Measurements from ENCODE around the gene B3GALT4. TPM values are rescaled to one million over a fixed set of nuclear protein-coding genes. Genes with fewer than 3 reads are reported as not detected.

B3GALT4 gene
- total and polyA plus RNA-seq, 2 donors (not counting 1 experiment from before 2014, with no cell fraction given) = 10.2 to 44.1 TPM

DNA sequence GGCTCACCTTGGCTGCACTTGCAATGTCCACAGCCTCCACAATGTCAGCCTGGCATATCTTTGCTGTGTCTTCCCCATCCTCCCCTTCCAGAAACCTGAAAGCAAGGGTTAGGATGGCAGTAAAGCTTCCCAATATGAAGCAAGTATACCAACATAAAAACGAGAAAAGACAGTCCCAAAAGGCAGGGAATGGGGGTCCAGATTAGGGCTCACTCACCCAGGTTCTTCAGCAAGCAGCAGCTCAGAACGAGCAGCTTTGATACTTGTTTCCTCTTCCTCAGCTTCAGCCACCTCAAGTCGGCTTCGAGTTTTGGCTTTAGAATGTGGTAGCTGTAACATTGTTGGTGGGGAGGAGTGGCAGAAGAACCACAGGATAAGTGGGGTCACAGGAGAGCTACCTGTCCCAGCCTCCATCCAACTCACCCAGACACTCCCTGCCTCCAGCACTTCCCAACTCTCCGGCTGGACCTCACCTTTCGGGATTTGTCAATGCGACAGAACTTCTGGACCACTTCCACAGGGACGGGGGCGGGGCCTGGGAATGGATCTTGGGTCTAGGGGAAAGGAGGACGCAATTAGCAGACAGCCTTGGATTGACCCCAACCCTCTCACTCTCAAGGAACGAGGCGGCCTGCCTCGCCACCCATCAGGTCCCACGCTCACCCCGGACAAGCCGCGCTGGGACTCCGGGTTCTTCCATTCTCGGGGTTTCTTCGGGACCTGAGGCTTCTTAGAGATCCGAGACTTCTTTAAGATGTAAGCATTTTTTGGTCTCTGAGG is 11.4 kb downstream of the B3GALT4 start:
- POLR2A ChIA-PET = interaction anchor here (0.8 to 3.4 kb wide), 10 partner anchors 7 to 137 kb away, joined by 3 to 39 read pairs (median 8); partner anchors contain the start of genes B3GALT4, RGL2, RPS18 and TAPBP
- peak overlapping the region; percentile 79 for H3K9ac ChIP-seq (ENCODE audit: low read length)
- no peaks in the 10 kb centered on the region for H3K9me3 Mint-ChIP-seq (ENCODE audit: insufficient read depth)
- H4K20me1 ChIP-seq (ENCODE audit: control insufficient read depth, insufficient read depth, low read length, poor library complexity, severe bottlenecking) = no peaks in the 10 kb centered on the region
- H3K4me1 ChIP-seq (ENCODE audit: control insufficient read depth in 2 of 2, insufficient read depth in 2 of 2, low read length in 2 of 2) = peaks cover 19 to 25% of the 10 kb centered on the region in 2 donors
- H3K4me2 ChIP-seq (replicated peaks; ENCODE audit: low read depth, low read length, poor library complexity, severe bottlenecking) = peak overlapping the region; percentile 77
- CTCF ChIA-PET = interaction anchor here (0.8 to 2.6 kb wide), 12 partner anchors 9 to 102 kb away, joined by 3 to 17 read pairs (median 8); partner anchors contain the start of genes B3GALT4, RGL2, RPS18 and RXRB
- no peaks in the 10 kb centered on the region for H3K9me3 ChIP-seq (ENCODE audit: control extremely low read depth in 1 of 3, control insufficient read depth in 2 of 3, insufficient read depth in 1 of 3, low read length in 2 of 3)
- H3K27ac Mint-ChIP-seq = peak overlapping the region; percentile 33
- no peak for ATAC-seq (ENCODE audit: low read depth)
- no peaks in the 10 kb centered on the region for H3K27me3 ChIP-seq (replicated peaks in 1 of 4; ENCODE audit: control extremely low read depth in 1 of 4, control insufficient read depth in 3 of 4, insufficient read depth in 4 of 4, low read length in 3 of 4)
- H3K4me1 Mint-ChIP-seq = peaks cover 38% of the 10 kb centered on the region
- peaks cover 45% of the 10 kb centered on the region for H3K79me2 ChIP-seq (ENCODE audit: control insufficient read depth, insufficient read depth, low read length)
- peak overlapping the region; percentile 96 for H2AFZ ChIP-seq (ENCODE audit: insufficient read depth, low read depth, low read length, poor library complexity, severe bottlenecking)
- intact Hi-C loops (cut with micrococcal nuclease) = loop anchor here (2.0 kb wide), 1 partner anchor 40 kb away; no protein-coding TSS in a partner anchor
- TF ChIP-seq, protein P1, sequence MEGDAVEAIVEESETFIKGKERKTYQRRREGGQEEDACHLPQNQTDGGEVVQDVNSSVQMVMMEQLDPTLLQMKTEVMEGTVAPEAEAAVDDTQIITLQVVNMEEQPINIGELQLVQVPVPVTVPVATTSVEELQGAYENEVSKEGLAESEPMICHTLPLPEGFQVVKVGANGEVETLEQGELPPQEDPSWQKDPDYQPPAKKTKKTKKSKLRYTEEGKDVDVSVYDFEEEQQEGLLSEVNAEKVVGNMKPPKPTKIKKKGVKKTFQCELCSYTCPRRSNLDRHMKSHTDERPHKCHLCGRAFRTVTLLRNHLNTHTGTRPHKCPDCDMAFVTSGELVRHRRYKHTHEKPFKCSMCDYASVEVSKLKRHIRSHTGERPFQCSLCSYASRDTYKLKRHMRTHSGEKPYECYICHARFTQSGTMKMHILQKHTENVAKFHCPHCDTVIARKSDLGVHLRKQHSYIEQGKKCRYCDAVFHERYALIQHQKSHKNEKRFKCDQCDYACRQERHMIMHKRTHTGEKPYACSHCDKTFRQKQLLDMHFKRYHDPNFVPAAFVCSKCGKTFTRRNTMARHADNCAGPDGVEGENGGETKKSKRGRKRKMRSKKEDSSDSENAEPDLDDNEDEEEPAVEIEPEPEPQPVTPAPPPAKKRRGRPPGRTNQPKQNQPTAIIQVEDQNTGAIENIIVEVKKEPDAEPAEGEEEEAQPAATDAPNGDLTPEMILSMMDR (IDR thresholded peaks at IDR 0.05) = no peak
- no peak for TF ChIP-seq EZH2 (IDR thresholded peaks at IDR 0.05; ENCODE audit: borderline replicate concordance, insufficient read depth, low read depth, low read length, poor library complexity, severe bottlenecking)
- peaks cover 0 to 50% of the 10 kb centered on the region in 2 experiments for H3K36me3 ChIP-seq (replicated peaks in 1 of 2; ENCODE audit: control extremely low read depth in 1 of 2, control insufficient read depth in 1 of 2, extremely low read depth in 1 of 2, insufficient read depth in 2 of 2, low read length in 1 of 2)
- 4% methylated on average over 8 of the region's 21 CpGs for WGBS (ENCODE audit: insufficient coverage)
- DNase-seq = no peak
- peak overlapping the region in 1 of 2 donors; percentile 68 for H3K27ac ChIP-seq (ENCODE audit: low read length in 2 of 2)
- peak overlapping the region; percentile 78 to 99 (median 86) for H3K4me3 ChIP-seq (ENCODE audit: control extremely low read depth in 1 of 5, extremely low read depth in 1 of 5, insufficient read depth in 1 of 5, low read depth in 2 of 5, low read length in 4 of 5)
- H3K27me3 Mint-ChIP-seq = no peaks in the 10 kb centered on the region
- peak overlapping the region; percentile 93 for H3K4me3 Mint-ChIP-seq

All from B cell (primary cell).